Stimulated activated naive B cell treated with anti-CD40 and anti-IgM and Interleukin-4, amounts not matched to agents 10 μg/mL and 1 μg/mL and 100 μg/mL, for 72 hours (primary cell): ENCODE results near the gene CLRN3.

Experiments
- ATAC-seq, 2 donors: fragments of 150-1000 bp; cut with Tn5 transposase; replicated peaks; 2 replicates each; pipeline ENCODE4 v1.10.0; 2021; ENCODE audit warnings: moderate library complexity in 1 of 2
- DNase-seq: peaks from one replicate; pipeline ENCODE4 v3.0.0; 2021
- H3K27ac Mint-ChIP-seq: one replicate; pipeline ENCODE4 v1.8.0; 2022; ENCODE audit warnings: mild to moderate bottlenecking, mixed read lengths
- H3K27me3 Mint-ChIP-seq, 2 donors: one replicate each; pipeline ENCODE4 v1.8.0; 2022; ENCODE audit warnings: mixed read lengths in 2 of 2
- H3K36me3 Mint-ChIP-seq, 2 donors: one replicate each; pipeline ENCODE4 v1.8.0; 2022; ENCODE audit warnings: mixed read lengths in 2 of 2, mild to moderate bottlenecking in 1 of 2
- H3K4me1 Mint-ChIP-seq, 2 donors: one replicate each; pipeline ENCODE4 v1.8.0; 2022; ENCODE audit warnings: mixed read lengths in 2 of 2, mild to moderate bottlenecking in 1 of 2
- H3K4me3 Mint-ChIP-seq, 2 donors: one replicate each; pipeline ENCODE4 v1.8.0; 2022; ENCODE audit warnings: mild to moderate bottlenecking in 2 of 2, mixed read lengths in 2 of 2, moderate library complexity in 1 of 2
- H3K9me3 Mint-ChIP-seq, 2 donors: one replicate each; pipeline ENCODE4 v1.8.0; 2022; ENCODE audit warnings: mixed read lengths in 2 of 2, mild to moderate bottlenecking in 1 of 2

The CLRN3 gene

DNA sequence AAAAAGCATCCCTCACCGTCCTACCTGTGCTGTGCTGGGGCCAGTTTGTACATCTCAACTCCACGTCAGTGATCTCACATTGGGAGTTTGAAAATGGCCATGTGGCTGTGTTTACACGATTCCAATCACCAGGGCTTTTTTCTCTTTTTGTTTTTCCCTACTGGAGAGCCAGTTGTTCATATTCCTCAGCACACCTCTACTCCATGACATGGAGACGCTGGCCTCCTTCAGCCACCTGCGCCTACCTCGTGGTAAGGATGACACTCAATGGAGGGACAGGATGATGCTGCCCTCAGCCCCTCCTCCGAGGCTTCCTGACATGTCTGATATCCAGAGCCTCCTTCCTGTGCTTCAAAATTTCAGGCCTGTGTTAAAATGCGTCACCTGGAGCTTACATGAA, 10.3 kb downstream of the CLRN3 start:
- ATAC-seq (no peak), DNase-seq (no peak)
- H3K27ac Mint-ChIP-seq, result no peak overlapping the region
- peaks cover 3 to 4% of the 10 kb centered on the region in 2 donors for H3K27me3 Mint-ChIP-seq
- no peaks in the 10 kb centered on the region for H3K36me3 Mint-ChIP-seq
- H3K9me3 Mint-ChIP-seq, result no peaks in the 10 kb centered on the region
- H3K4me1 Mint-ChIP-seq, result peaks cover 15 to 23% of the 10 kb centered on the region in 2 donors
- no peak overlapping the region for H3K4me3 Mint-ChIP-seq

DNA sequence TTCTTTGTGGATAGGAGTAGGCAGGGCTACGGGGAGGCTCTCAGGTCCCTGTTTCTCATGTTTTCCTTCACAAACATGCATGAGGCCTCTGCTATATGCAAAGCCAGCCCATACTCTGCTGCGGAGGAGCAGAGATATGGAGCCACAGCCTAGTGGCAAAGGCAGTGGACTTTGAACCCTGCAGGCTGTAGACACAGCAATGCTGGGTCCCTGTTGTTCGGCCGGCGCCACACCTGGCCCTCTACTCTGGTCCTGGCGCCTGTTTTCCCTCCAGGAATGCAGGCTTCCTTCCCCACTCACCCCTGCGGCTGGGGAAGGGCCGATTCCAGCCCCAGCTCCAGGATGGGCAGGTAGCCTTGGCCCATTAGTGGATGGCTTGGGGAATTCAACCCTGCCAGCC, 11.5 kb downstream of the CLRN3 start:
- H3K4me1 Mint-ChIP-seq, result peaks cover 14 to 23% of the 10 kb centered on the region in 2 donors
- peaks cover 4 to 7% of the 10 kb centered on the region in 2 donors for H3K27me3 Mint-ChIP-seq
- ATAC-seq, result no peak

DNA sequence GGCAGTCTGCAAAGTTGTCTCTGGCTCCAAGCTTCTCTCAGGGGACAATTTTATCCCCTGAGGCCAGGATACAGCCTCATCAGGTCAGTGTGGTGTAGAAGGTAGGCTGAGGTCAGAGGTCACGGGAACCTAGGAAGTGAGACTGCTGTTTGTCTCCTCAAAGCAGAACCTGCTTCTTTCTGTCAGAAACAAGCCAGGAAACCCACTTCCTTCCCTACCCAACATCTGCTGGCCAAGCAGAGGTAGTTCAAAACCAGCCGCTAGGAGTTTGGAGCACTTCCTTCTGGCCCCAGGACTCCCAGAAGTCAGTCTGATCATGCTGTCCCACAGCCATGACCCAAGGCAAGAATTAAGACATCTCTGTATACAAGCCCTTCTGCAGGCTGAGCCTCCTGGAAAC, 12.2 kb downstream of the CLRN3 start:
- Mint-ChIP-seq H3K36me3 (no peaks in the 10 kb centered on the region), H3K4me1 (peaks cover 13 to 23% of the 10 kb centered on the region in 2 donors), H3K27ac (no peak overlapping the region), H3K4me3 (no peak overlapping the region), H3K27me3 (peaks cover 4 to 7% of the 10 kb centered on the region in 2 donors), H3K9me3 (no peaks in the 10 kb centered on the region)
- DNase-seq (peak; percentile 8), ATAC-seq (peak; percentile 83 to 84)

More for the DNA sequence above, 11.5 kb downstream of the CLRN3 start:
- Mint-ChIP-seq H3K36me3 (no peaks in the 10 kb centered on the region), H3K4me3 (no peak overlapping the region), H3K9me3 (no peaks in the 10 kb centered on the region), H3K27ac (no peak overlapping the region)
- no peak for DNase-seq

DNA sequence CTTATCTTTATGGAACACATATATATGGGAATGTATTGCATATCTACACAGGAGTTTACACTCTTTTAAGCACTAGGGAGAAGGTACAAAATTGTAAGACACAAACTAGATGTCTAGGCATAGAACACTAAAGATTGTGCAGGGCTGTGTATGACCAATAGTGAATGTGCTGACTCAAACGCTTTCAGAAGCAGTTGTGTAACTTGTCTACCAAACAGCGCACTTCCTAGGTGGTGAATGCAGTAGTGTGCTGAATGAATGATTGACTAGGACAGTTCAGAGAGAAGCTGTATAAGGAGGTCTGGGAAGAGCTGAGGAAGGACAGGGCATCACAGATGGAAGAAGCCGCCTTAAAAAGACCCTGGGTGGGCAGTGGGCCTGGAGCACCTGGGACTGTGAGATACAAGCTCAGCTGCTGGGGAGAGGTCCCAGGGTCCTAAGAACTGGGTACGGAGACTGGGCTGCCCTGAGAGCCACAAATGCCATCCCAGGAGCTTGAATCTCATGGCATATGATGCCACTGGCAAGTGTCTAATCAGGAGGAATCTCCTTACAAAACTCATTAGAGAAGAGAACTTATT, 14.2 kb downstream of the CLRN3 start:
- H3K4me3 Mint-ChIP-seq, result no peak overlapping the region
- no peak overlapping the region for H3K27ac Mint-ChIP-seq
- H3K27me3 Mint-ChIP-seq, result peaks cover 0 to 7% of the 10 kb centered on the region in 2 donors
- peaks cover 13 to 23% of the 10 kb centered on the region in 2 donors for H3K4me1 Mint-ChIP-seq
- ATAC-seq (no peak), DNase-seq (no peak)
- no peaks in the 10 kb centered on the region for H3K36me3 Mint-ChIP-seq
- H3K9me3 Mint-ChIP-seq, result no peaks in the 10 kb centered on the region

DNA sequence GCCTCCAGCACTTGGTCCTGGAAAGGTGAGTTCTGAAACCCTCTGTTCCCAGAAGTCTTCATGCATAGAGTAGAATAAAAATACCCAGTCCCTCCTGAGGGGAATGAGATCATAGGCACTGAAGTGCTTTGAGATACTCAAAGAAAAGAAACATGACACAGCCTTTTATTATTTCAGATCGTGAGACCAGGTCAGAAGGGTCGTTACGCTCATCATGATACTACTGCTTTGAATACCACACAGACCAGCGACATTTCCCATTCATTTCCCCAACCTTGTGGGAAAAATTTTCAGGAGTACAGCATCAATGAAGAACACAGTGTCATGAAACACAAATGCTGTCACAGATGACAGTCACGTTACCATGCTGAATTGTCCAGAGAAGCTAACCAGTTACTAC, 15.0 kb downstream of the CLRN3 start:
- no peak overlapping the region for H3K27ac Mint-ChIP-seq
- ATAC-seq (no peak), DNase-seq (no peak)
- peaks cover 10 to 19% of the 10 kb centered on the region in 2 donors for H3K4me1 Mint-ChIP-seq
- no peak overlapping the region for H3K4me3 Mint-ChIP-seq
- H3K27me3 Mint-ChIP-seq, result peaks cover 0 to 7% of the 10 kb centered on the region in 2 donors
- no peaks in the 10 kb centered on the region for H3K9me3 Mint-ChIP-seq
- no peaks in the 10 kb centered on the region for H3K36me3 Mint-ChIP-seq

DNA sequence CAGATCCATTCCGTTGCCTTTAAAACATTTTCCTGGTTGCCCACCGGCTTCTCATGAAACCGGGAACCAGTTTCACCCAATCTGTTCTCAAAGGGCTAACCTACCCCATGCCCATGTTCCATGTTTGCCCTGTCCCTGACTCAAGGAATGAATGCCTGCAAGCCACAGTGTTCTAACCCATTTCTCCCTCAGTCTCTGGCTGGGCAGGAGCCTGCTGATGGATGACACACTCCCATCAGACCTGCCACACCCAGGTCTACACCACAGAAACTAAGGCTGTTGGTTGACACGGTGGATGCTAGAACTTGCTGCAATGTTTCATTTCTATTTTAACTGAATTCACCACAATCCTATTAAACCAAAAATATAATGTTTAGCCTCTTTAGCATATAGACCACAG, 15.6 kb downstream of the CLRN3 start:
- Mint-ChIP-seq H3K4me1 (peaks cover 10 to 17% of the 10 kb centered on the region in 2 donors), H3K9me3 (no peaks in the 10 kb centered on the region), H3K4me3 (no peak overlapping the region), H3K27me3 (peaks cover 0 to 7% of the 10 kb centered on the region in 2 donors), H3K36me3 (no peaks in the 10 kb centered on the region), H3K27ac (no peak overlapping the region)
- no peak for ATAC-seq
- no peak for DNase-seq

DNA sequence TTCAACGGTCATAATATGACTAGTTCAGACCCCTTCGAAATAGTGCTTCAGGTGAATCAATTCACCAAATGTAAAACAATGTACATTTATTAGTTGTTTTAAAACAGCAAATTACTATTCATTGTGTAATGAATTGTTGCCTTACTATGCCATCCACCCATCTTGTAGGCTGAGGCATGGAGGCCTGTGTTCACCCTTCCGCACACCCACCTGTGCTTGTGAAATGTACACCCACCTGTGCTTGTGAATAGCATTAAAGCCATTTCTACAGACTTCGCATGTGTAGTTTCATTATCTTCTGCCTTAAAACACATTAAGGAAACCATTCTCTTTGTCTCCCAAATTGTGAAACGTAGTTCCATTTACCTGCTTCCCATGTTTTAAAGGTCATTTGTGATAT, 16.8 kb downstream of the CLRN3 start:
- ATAC-seq (no peak), DNase-seq (no peak)
- H3K4me3 Mint-ChIP-seq, result no peak overlapping the region
- peaks cover 9 to 16% of the 10 kb centered on the region in 2 donors for H3K4me1 Mint-ChIP-seq
- H3K27ac Mint-ChIP-seq, result no peak overlapping the region
- H3K27me3 Mint-ChIP-seq, result peaks cover 0 to 17% of the 10 kb centered on the region in 2 donors
- H3K9me3 Mint-ChIP-seq, result no peaks in the 10 kb centered on the region
- H3K36me3 Mint-ChIP-seq, result no peaks in the 10 kb centered on the region

DNA sequence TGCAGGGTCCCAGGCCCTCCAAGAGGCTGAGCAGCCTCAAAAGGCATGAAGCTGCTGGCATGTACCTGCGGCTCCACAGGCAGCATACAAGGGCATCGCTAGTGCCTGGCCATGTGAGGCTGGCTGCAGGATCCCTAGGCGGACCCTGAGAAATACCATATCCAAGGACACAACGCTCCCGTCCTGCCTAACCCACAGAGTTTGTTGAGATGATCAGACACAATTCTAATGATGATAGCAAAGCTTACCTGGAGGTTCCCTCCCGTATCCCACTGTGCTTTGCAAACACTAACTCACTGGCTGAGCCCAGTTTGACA, 17.3 kb downstream of the CLRN3 start:
- Mint-ChIP-seq H3K27ac (no peak overlapping the region), H3K27me3 (peaks cover 0 to 17% of the 10 kb centered on the region in 2 donors), H3K9me3 (no peaks in the 10 kb centered on the region), H3K36me3 (no peaks in the 10 kb centered on the region), H3K4me3 (no peak overlapping the region), H3K4me1 (peaks cover 7 to 11% of the 10 kb centered on the region in 2 donors)
- ATAC-seq (no peak), DNase-seq (no peak)

DNA sequence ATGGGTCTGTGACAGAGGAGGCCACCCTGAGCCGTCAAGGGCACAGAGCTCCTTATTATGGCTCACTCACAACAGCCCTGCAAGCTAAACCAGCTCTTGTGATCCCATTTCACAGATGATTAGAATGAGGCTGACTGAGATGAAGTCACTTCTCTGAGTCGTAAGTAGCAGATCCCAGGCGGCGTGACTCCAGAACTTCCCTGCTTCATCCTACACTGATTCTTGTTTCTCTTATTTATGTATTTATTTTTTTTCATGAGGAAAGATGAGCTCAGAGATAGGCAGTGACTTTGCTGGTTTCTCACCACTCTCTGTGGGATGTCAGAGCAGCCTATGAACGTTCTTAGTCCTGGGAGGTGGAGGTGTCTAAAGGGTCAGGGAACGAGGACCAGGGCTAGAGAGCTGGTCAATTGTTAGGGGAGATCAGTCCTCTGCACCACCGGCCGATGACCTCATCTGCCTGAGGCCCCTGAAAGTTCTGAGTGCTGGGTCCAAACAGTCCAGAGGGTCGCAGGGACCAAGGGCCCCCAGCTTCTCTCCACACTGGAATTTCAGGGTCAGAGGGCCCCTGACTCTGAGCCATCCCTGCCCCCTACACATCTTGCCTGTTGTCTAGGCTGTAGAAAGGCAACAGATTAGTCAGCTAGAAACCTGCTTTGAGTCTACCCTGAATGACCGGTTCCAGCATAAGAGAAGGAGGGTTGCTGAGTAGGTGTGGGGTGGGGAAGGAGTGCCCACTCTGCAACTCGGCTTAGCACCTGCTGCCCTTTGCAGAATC, 17.9 kb downstream of the CLRN3 start:
- Mint-ChIP-seq H3K27ac (no peak overlapping the region), H3K4me3 (no peak overlapping the region), H3K9me3 (peaks cover 0 to under 1% of the 10 kb centered on the region in 2 donors), H3K36me3 (no peaks in the 10 kb centered on the region), H3K4me1 (peaks cover 5% of the 10 kb centered on the region in 2 donors), H3K27me3 (peaks cover 0 to 17% of the 10 kb centered on the region in 2 donors)
- DNase-seq (no peak), ATAC-seq (no peak)

DNA sequence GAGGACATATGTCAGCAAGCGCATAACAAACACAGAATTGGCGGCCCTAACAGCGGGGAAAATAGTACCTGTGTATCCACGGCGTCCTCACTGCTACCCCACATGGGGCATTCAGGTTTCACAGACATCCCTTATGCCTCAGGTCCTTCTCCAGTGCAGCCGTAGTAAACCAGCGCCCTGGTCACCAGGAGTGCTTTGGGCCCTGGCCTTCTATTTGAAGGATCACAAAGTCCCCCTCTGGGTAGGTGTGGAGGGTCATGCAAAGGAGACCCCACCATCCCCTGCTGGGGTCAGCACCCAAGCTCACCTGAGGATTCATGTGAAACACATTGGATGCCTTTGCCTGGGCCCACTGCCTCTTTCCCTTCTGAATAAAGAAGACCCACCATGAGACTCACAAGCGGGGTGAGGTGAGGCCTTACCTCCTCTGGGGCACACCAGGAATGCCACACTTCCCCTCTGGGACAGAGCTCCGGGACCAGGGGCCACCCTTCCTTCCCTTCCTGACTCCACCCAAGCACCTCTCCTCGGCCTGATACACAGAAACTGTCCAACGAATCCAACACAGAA, 18.8 kb downstream of the CLRN3 start:
- Mint-ChIP-seq H3K27me3 (peaks cover 0 to 26% of the 10 kb centered on the region in 2 donors), H3K36me3 (peaks cover 0 to 2% of the 10 kb centered on the region in 2 donors), H3K27ac (no peak overlapping the region), H3K4me1 (peaks cover 4 to 5% of the 10 kb centered on the region in 2 donors), H3K9me3 (peaks cover 8 to 9% of the 10 kb centered on the region in 2 donors), H3K4me3 (no peak overlapping the region)
- ATAC-seq, result no peak
- DNase-seq, result no peak

DNA sequence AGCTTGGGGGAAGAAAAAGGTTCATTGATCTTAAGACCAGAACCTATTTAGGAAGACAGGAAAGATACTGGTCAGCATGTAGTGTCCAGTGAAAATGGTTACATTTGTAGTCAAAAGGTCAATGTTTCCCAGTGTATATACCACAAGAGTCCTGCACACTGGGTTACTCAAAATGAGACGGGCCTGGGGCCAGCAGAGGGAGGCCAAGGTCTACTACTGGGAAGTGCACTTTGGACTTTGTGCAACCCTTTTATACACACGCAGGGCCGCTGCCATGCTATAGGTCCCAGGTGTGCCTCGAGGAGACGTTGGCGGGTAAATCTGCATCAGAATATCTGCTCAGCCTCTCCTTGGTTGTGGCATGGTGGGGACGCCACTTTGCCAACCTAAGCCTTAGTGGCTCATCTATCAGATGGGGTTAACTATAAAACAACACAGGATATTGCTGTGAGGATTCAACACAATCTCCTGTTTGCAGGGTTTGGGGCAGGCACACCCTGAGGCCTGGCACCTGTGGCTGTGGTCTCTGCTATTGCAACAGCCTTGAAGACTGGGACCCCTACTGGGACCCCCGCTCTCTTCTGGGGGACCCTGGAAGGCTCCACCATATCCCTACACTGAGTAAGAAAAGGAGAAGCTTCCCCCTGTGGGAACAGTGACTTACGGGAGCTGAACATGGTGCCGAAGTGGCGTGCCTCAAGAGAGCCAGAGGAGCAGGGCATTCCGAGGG, 19.7 kb downstream of the CLRN3 start:
- no peak for DNase-seq
- no peak overlapping the region for H3K27ac Mint-ChIP-seq
- no peak for ATAC-seq

DNA sequence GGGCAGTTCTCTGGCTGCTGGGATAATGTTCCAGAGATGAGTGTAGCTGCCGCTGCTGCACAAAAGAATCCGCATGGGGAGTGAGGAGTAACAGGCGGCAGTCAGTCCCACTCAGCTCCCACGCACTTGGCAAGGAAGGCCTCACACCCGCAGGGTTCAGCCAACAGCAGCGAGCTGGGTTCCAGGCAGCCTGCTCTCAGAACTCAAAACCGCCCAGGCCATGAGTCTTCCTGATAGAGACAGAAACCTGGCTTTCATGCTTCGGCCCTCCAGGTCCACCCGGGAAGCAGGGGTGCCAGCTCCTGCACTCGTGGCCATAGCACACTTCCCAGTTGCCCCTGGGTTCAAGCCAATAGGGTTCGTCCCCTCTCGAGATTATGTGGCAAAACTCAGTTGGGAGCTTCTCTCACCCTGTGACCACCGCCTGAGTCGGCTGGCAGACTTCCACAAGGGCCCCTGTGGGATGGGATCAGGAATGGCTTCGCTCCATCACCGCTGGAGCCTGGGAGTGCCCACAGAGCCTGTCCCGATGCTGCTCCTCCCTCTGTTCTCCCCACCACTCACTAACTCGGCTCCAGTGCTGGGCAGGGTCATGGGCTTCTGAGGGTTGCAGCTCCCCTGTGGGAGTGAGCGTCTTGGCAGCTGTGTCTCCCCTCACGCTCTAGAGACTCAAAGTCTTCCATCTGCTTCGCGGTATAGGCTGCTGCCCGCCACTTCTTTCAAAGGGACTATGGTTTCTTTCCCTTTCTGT, 20.6 kb downstream of the CLRN3 start:
- Mint-ChIP-seq H3K4me1 (peaks cover 2 to 5% of the 10 kb centered on the region in 2 donors), H3K9me3 (peaks cover 10 to 11% of the 10 kb centered on the region in 2 donors), H3K27me3 (peaks cover 0 to 30% of the 10 kb centered on the region in 2 donors), H3K27ac (no peak overlapping the region), H3K4me3 (no peak overlapping the region), H3K36me3 (peaks cover 0 to 2% of the 10 kb centered on the region in 2 donors)
- ATAC-seq, result no peak
- DNase-seq, result no peak

More for the DNA sequence above, 19.7 kb downstream of the CLRN3 start:
- Mint-ChIP-seq H3K4me1 (peaks cover 2 to 5% of the 10 kb centered on the region in 2 donors), H3K4me3 (no peak overlapping the region), H3K9me3 (peaks cover 10 to 11% of the 10 kb centered on the region in 2 donors), H3K36me3 (peaks cover 0 to 2% of the 10 kb centered on the region in 2 donors), H3K27me3 (peaks cover 0 to 30% of the 10 kb centered on the region in 2 donors)

DNA sequence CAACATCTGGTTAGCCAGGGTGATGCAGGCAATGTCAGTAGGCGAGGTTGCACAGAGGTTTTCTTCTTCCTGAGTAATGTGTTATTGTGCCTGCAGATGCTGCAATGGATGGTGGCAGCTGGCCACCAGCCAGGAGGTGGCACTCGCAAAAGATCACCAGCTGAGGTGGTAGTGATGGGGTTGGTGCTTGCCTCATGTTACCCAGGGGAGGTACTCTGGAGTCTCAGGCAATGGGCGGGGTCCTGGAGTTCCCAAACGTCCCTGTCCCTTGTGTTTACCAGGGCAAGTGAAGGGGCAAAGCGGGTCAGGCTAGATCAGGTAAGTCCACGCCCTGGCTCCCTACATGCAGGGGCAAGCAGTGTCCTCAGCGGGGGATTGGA, 21.1 kb downstream of the CLRN3 start:
- peaks cover 10 to 11% of the 10 kb centered on the region in 2 donors for H3K9me3 Mint-ChIP-seq
- DNase-seq, result no peak
- peaks cover 0 to 34% of the 10 kb centered on the region in 2 donors for H3K27me3 Mint-ChIP-seq
- no peak overlapping the region for H3K4me3 Mint-ChIP-seq
- peaks cover 2 to 5% of the 10 kb centered on the region in 2 donors for H3K4me1 Mint-ChIP-seq
- H3K27ac Mint-ChIP-seq, result no peak overlapping the region
- peaks cover 0 to 2% of the 10 kb centered on the region in 2 donors for H3K36me3 Mint-ChIP-seq
- no peak for ATAC-seq

DNA sequence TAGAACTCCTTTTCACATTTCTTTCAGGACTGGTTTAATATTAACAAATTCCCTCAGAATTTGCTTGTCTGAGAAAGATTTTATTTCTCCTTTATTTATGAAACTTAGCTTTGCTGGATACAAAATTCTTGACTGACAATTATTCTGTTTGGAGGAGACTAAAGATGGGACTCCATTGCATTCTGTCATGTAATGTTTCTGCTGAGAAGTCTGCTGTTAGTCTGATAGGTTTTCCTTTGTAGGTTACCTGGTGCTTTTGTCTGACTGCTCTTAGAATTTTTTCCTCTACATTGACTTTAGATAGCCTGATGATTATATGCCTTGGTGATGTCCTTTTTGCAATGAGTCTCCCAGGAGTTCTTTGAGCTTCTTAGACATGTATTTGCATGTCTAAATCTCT, 23.4 kb downstream of the CLRN3 start:
- Mint-ChIP-seq H3K36me3 (peaks cover 0 to 2% of the 10 kb centered on the region in 2 donors), H3K27ac (no peak overlapping the region), H3K27me3 (peaks cover 4 to 44% of the 10 kb centered on the region in 2 donors), H3K4me1 (peaks cover 2 to 5% of the 10 kb centered on the region in 2 donors), H3K9me3 (peaks cover 10 to 12% of the 10 kb centered on the region in 2 donors), H3K4me3 (no peak overlapping the region)
- DNase-seq (no peak), ATAC-seq (no peak)
